ENCODE measurements around the gene PTPRA. TPM values are rescaled to one million over a fixed set of nuclear protein-coding genes. Genes with fewer than 3 reads are reported as not detected.
"Not testable (repeated sequence)": the region's sequence is repeated elsewhere in the genome, so short reads cannot be mapped to it uniquely, and the experiment has no call there.

PTPRA gene
- polyA plus RNA-seq, 1 donor (not counting 4 experiments of a cell fraction or from before 2014, with no cell fraction given) = 53.3 TPM

DNA sequence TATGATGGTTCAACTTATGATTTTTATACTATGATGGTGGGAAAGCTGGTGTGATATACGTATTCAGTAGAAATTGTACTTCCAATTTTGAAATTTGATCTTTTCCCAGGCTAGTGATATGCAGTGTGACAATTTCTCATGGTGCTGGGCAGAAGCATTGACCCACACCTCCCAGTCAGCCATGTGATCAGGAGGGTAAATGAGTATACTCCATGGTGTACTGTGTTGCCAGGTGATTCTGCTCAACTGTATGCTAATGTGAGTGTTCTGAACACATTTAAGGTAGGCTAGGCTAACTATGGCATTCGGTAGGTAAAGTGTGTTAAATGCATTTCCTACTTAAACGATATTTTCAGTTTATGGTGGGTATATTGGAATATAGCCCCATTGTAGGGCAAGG lies 19.1 kb downstream of the PTPRA start:
- Histone ChIP-seq H3K27ac (ENCODE audit: control insufficient read depth, insufficient read depth, low read length) (no peak overlapping the region), H3K9me1 (ENCODE audit: control insufficient read depth, extremely low read depth, insufficient read depth, low read length) (no peaks in the 10 kb centered on the region), H3K9me3 (ENCODE audit: control insufficient read depth, low read depth, low read length) (no peaks in the 10 kb centered on the region), H3K9ac (ENCODE audit: control insufficient read depth, extremely low read depth, insufficient read depth, low read length) (no peak overlapping the region), H3K4me2 (ENCODE audit: control insufficient read depth, extremely low read depth, insufficient read depth, low read depth, low read length) (no peak overlapping the region), H3K36me3 (ENCODE audit: control insufficient read depth in 2 of 2, extremely low read depth in 1 of 2, insufficient read depth in 2 of 2, low read length in 2 of 2) (no peaks in the 10 kb centered on the region), H3K79me2 (ENCODE audit: control insufficient read depth, insufficient read depth, low read length) (peaks cover 57% of the 10 kb centered on the region), H4K20me1 (ENCODE audit: control insufficient read depth, extremely low read depth, insufficient read depth, low read length) (no peaks in the 10 kb centered on the region), H3K27me3 (ENCODE audit: control insufficient read depth, extremely low read depth, insufficient read depth, low read length) (no peaks in the 10 kb centered on the region), H3K4me3 (ENCODE audit: control insufficient read depth in 2 of 3, extremely low read depth in 1 of 3, insufficient read depth in 2 of 3, low read depth in 1 of 3, low read length in 3 of 3) (no peak overlapping the region), H3K4me1 (ENCODE audit: control insufficient read depth, extremely low read depth, insufficient read depth, low read length) (peaks cover 10% of the 10 kb centered on the region), H2AFZ (ENCODE audit: control insufficient read depth, low read length) (no peak overlapping the region)
- dilution Hi-C loops (cut with MboI; ENCODE audit: extremely low pct_ligation_motif_present, low sequenced_read_pairs) = no loop called here
- TF ChIP-seq CTCF (optimal IDR thresholded peaks at IDR 0.05 in 1 of 3, IDR thresholded peaks at IDR 0.05 in 1 of 3, conservative IDR thresholded peaks at IDR 0.05 in 1 of 3; ENCODE audit: extremely low read depth in 1 of 3, insufficient read depth in 2 of 3, low read length in 3 of 3) = no peak
- no peak for TF ChIP-seq EZH2 (IDR thresholded peaks at IDR 0.05; ENCODE audit: low read length)
- no peak for FAIRE-seq
- DNase-seq (ENCODE audit: low read depth, low spot score) = no peak

DNA sequence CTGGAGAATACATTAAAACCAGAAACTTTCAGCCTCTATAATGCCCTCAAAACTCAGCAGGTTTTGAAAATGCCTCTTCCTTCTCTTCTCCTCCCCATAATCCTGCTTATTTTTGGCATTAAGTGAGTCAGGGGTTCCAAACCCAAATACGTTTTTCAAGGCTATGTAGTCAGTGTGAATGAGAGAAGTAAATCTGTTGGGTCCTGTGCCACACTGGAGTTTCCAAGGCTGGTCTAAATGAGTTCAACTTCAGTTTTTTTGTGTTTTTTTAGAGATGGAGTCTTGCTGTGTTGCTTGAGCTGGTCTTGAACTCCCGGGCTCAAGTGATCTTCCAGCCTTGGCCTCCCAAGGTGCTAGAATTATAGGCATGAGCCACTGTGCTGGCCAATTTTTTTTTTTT lies 20.9 kb downstream of the PTPRA start:
- Histone ChIP-seq H3K27ac (ENCODE audit: control insufficient read depth, insufficient read depth, low read length) (no peak overlapping the region), H3K79me2 (ENCODE audit: control insufficient read depth, insufficient read depth, low read length) (peaks cover 46% of the 10 kb centered on the region), H3K4me2 (ENCODE audit: control insufficient read depth, extremely low read depth, insufficient read depth, low read depth, low read length) (no peak overlapping the region), H3K36me3 (ENCODE audit: control insufficient read depth in 2 of 2, extremely low read depth in 1 of 2, insufficient read depth in 2 of 2, low read length in 2 of 2) (no peaks in the 10 kb centered on the region), H3K27me3 (ENCODE audit: control insufficient read depth, extremely low read depth, insufficient read depth, low read length) (no peaks in the 10 kb centered on the region), H3K9me3 (ENCODE audit: control insufficient read depth, low read depth, low read length) (no peaks in the 10 kb centered on the region), H4K20me1 (ENCODE audit: control insufficient read depth, extremely low read depth, insufficient read depth, low read length) (no peaks in the 10 kb centered on the region), H2AFZ (ENCODE audit: control insufficient read depth, low read length) (no peak overlapping the region), H3K4me3 (ENCODE audit: control insufficient read depth in 2 of 3, extremely low read depth in 1 of 3, insufficient read depth in 2 of 3, low read depth in 1 of 3, low read length in 3 of 3) (no peak overlapping the region), H3K9ac (ENCODE audit: control insufficient read depth, extremely low read depth, insufficient read depth, low read length) (no peak overlapping the region), H3K4me1 (ENCODE audit: control insufficient read depth, extremely low read depth, insufficient read depth, low read length) (peaks cover 10% of the 10 kb centered on the region), H3K9me1 (ENCODE audit: control insufficient read depth, extremely low read depth, insufficient read depth, low read length) (no peaks in the 10 kb centered on the region)
- no peak for TF ChIP-seq CTCF (optimal IDR thresholded peaks at IDR 0.05 in 1 of 3, IDR thresholded peaks at IDR 0.05 in 1 of 3, conservative IDR thresholded peaks at IDR 0.05 in 1 of 3; ENCODE audit: extremely low read depth in 1 of 3, insufficient read depth in 2 of 3, low read length in 3 of 3)
- no peak for TF ChIP-seq EZH2 (IDR thresholded peaks at IDR 0.05; ENCODE audit: low read length)
- no peak for FAIRE-seq
- DNase-seq (ENCODE audit: low read depth, low spot score) = no peak
- dilution Hi-C loops (cut with MboI; ENCODE audit: extremely low pct_ligation_motif_present, low sequenced_read_pairs) = no loop called here

- dilution Hi-C loops (cut with MboI; ENCODE audit: extremely low pct_ligation_motif_present, low sequenced_read_pairs) = not testable (repeated sequence)
These were observed 21.9 kb downstream of the PTPRA start for GRCh38 chr20:2895154-2895553.

More at GRCh38 chr20:2895154-2895553, 21.9 kb downstream of the PTPRA start:
- not testable (repeated sequence) for H3K27me3 ChIP-seq (ENCODE audit: control insufficient read depth, extremely low read depth, insufficient read depth, low read length); H2AFZ ChIP-seq (ENCODE audit: control insufficient read depth, low read length); H3K4me3 ChIP-seq (ENCODE audit: control insufficient read depth in 2 of 3, extremely low read depth in 1 of 3, insufficient read depth in 2 of 3, low read depth in 1 of 3, low read length in 3 of 3); H4K20me1 ChIP-seq (ENCODE audit: control insufficient read depth, extremely low read depth, insufficient read depth, low read length); H3K9me3 ChIP-seq (ENCODE audit: control insufficient read depth, low read depth, low read length); DNase-seq (ENCODE audit: low read depth, low spot score); FAIRE-seq; H3K4me2 ChIP-seq (ENCODE audit: control insufficient read depth, extremely low read depth, insufficient read depth, low read depth, low read length); H3K9ac ChIP-seq (ENCODE audit: control insufficient read depth, extremely low read depth, insufficient read depth, low read length); H3K36me3 ChIP-seq (ENCODE audit: control insufficient read depth in 2 of 2, extremely low read depth in 1 of 2, insufficient read depth in 2 of 2, low read length in 2 of 2); H3K9me1 ChIP-seq (ENCODE audit: control insufficient read depth, extremely low read depth, insufficient read depth, low read length); H3K27ac ChIP-seq (ENCODE audit: control insufficient read depth, insufficient read depth, low read length)
- Histone ChIP-seq H3K4me1 (ENCODE audit: control insufficient read depth, extremely low read depth, insufficient read depth, low read length) (peaks cover 10% of the 10 kb centered on the region), H3K79me2 (ENCODE audit: control insufficient read depth, insufficient read depth, low read length) (peaks cover 43% of the 10 kb centered on the region)

Data from keratinocyte (primary cell).